Stimulated activated naive CD8-positive, alpha-beta T cell treated with anti-CD3 and anti-CD28 coated beads, Interleukin-15, amount 100 ng/mL, for 72 hours (primary cell): ENCODE data around the gene AMMECR1.

Source experiments
- ATAC-seq: fragments of 150-1000 bp; cut with Tn5 transposase; 2 replicates; pipeline ENCODE4 v1.10.0; 2021; ENCODE audit warnings: mild to moderate bottlenecking, moderate library complexity
- DNase-seq, 2 donors: peaks; one replicate each; pipeline ENCODE4 v3.0.0; 2021 to 2022
- H3K27ac Mint-ChIP-seq, 2 donors: one replicate each; pipeline ENCODE4 v1.8.0; 2022; ENCODE audit warnings: mild to moderate bottlenecking in 2 of 2, mixed read lengths in 2 of 2, moderate library complexity in 2 of 2
- H3K27me3 Mint-ChIP-seq: one replicate; pipeline ENCODE4 v1.8.0; 2022; ENCODE audit warnings: mixed read lengths
- H3K4me1 Mint-ChIP-seq: one replicate; pipeline ENCODE4 v1.8.0; 2022; ENCODE audit warnings: mild to moderate bottlenecking, mixed read lengths
- H3K4me3 Mint-ChIP-seq, 2 donors: one replicate each; pipeline ENCODE4 v1.8.0; 2022; ENCODE audit warnings: mild to moderate bottlenecking in 2 of 2, mixed read lengths in 2 of 2, moderate library complexity in 1 of 2
- H3K9me3 Mint-ChIP-seq, 2 donors: one replicate each; pipeline ENCODE4 v1.8.0; 2022; ENCODE audit warnings: mixed read lengths in 2 of 2

Gene AMMECR1

GRCh38 chrX:110320381-110320987, 2.6 kb upstream of the AMMECR1 start:
- H3K4me3 Mint-ChIP-seq, result no peak overlapping the region
- no peak for ATAC-seq

GRCh38 chrX:110318664-110318968, 731 bp upstream of the AMMECR1 start:
- DNase-seq (no peak), ATAC-seq (peak; percentile 56)
- Mint-ChIP-seq H3K4me1 (peaks cover 12% of the 10 kb centered on the region), H3K27me3 (no peaks in the 10 kb centered on the region), H3K9me3 (no peaks in the 10 kb centered on the region), H3K27ac (peak overlapping the region; percentile 99), H3K4me3 (peak overlapping the region; percentile 94 to 97)

More at GRCh38 chrX:110320381-110320987, 2.6 kb upstream of the AMMECR1 start:
- no peak overlapping the region for H3K27ac Mint-ChIP-seq
- no peak for DNase-seq
- no peaks in the 10 kb centered on the region for H3K27me3 Mint-ChIP-seq
- peaks cover 7% of the 10 kb centered on the region for H3K4me1 Mint-ChIP-seq
- no peaks in the 10 kb centered on the region for H3K9me3 Mint-ChIP-seq

GRCh38 chrX:110317061-110317819, 645 bp downstream of the AMMECR1 start:
- ATAC-seq, result peak; percentile 50
- H3K9me3 Mint-ChIP-seq, result no peaks in the 10 kb centered on the region
- DNase-seq, result peak; percentile 27 to 38
- peaks cover 14% of the 10 kb centered on the region for H3K4me1 Mint-ChIP-seq
- H3K27me3 Mint-ChIP-seq, result no peaks in the 10 kb centered on the region
- H3K27ac Mint-ChIP-seq, result peak overlapping the region; percentile 93 to 95
- H3K4me3 Mint-ChIP-seq, result peak overlapping the region; percentile 92 to 94

DNA sequence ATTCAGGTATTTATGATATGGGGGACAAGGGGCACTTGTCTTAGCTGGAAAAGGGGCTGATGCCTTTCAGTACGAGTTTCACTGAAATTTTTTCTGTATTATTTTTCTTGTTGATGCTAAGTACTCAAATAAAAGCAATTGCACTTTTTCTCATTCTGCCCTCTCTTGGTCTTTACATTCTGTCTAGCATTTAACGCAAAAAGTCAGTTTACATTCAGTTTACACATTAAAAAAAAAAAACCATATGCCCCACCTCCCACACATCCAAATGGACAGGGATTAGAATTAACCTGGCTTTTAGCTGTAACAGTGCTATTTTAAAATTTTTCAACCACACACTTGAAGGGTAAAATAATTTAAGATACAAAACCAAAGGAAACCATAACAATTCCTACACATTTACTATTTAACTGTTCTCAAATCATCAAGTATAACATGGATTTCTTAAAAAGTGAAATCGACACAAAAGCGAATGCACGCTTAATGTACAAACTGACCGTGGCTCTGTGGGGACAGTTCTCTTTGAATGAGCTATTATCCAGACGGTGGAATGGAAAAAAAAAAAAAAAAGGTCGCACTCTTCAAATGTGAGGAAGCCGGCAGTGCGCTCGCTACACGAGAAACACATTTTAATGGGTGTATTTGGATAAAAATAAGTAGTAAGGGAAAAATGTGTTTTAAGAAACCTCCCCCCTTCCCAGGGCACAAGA, 1.4 kb downstream of the AMMECR1 start:
- Mint-ChIP-seq H3K27me3 (no peaks in the 10 kb centered on the region), H3K4me3 (peak overlapping the region; percentile 92 to 94), H3K27ac (peak overlapping the region; percentile 89 to 95), H3K4me1 (peaks cover 11% of the 10 kb centered on the region), H3K9me3 (no peaks in the 10 kb centered on the region)
- ATAC-seq (no peak), DNase-seq (no peak)

DNA sequence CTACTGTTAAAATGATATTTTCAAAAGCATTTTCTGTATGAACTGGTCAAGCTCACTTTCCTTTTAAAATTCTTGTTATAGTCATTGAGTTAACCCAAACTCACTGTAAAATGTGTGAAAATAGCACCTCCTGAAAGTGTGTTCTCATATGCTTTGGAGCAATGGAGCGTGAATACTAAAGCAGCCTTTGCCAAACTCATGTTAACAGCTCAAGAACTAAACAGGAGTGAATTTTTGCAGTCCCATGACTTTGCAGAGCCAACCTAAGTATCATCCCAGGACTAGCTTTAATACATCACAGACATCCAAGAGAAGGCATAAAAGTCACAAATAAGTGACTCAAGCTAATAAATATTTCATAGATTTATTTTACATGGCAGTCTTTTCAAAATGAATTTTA, 2.3 kb downstream of the AMMECR1 start:
- Mint-ChIP-seq H3K9me3 (no peaks in the 10 kb centered on the region), H3K27ac (no peak overlapping the region), H3K27me3 (no peaks in the 10 kb centered on the region), H3K4me3 (peak overlapping the region in 1 of 2 donors; percentile 68), H3K4me1 (peaks cover 21% of the 10 kb centered on the region)
- ATAC-seq, result no peak
- no peak for DNase-seq

- Mint-ChIP-seq H3K4me1 (peaks cover 28% of the 10 kb centered on the region), H3K27me3 (no peaks in the 10 kb centered on the region), H3K9me3 (no peaks in the 10 kb centered on the region), H3K27ac (peak overlapping the region in 1 of 2 donors; percentile 33), H3K4me3 (peak overlapping the region; percentile 21 to 45)
- DNase-seq (no peak), ATAC-seq (no peak)
Observed at GRCh38 chrX:110311437-110312230, 6.3 kb downstream of the AMMECR1 start.

DNA sequence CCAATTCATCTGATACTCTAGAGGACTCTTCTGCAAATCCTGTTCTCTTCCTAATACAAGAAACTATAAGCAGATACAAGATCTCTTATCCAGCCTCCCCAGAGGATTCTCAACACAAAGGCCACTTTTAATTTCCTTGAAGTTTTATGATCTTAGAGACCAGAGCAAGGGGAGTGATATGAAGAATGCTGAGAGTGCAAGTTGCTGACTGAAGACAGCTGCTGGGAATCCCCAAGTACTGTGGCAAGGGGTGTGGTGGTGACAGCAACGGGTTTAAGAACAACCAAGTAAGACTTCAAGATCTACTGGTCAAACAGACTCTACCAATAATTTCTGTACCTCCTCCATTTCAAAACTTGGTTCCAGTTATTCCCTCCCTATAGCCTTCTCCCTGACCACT, 7.0 kb downstream of the AMMECR1 start:
- Mint-ChIP-seq H3K27ac (peak overlapping the region in 1 of 2 donors; percentile 54), H3K4me1 (peaks cover 28% of the 10 kb centered on the region), H3K27me3 (no peaks in the 10 kb centered on the region), H3K9me3 (no peaks in the 10 kb centered on the region), H3K4me3 (peak overlapping the region; percentile 10)
- ATAC-seq, result peak; percentile 94
- peak; percentile 10 to 40 for DNase-seq

GRCh38 chrX:110310000-110310790, 7.7 kb downstream of the AMMECR1 start:
- H3K9me3 Mint-ChIP-seq, result no peaks in the 10 kb centered on the region
- H3K4me1 Mint-ChIP-seq, result peaks cover 28% of the 10 kb centered on the region
- H3K27me3 Mint-ChIP-seq, result no peaks in the 10 kb centered on the region
- no peak for DNase-seq
- ATAC-seq, result no peak
- peak overlapping the region in 1 of 2 donors; percentile 65 for H3K27ac Mint-ChIP-seq
- no peak overlapping the region for H3K4me3 Mint-ChIP-seq

DNA sequence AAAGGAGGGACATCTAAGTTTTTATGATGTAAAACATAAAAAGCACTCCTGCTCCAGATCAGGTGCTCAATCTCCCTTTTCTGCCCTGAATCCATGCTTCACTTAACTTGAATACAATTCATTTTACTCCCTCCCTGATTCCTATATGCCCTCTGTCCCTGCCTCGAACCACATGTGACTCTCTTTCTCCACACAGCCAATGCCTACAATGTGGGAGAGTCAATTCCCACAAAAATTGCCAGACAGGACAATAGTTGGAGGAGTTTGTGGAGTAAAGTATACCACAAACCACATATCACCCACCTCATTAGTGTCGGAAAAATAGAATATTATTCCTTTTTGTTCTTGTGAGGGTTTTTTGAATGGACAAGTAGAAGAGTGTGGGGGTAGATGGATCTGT, 9.7 kb downstream of the AMMECR1 start:
- H3K27me3 Mint-ChIP-seq, result no peaks in the 10 kb centered on the region
- H3K4me1 Mint-ChIP-seq, result peaks cover 28% of the 10 kb centered on the region
- ATAC-seq (no peak), DNase-seq (no peak)
- no peak overlapping the region for H3K27ac Mint-ChIP-seq
- no peak overlapping the region for H3K4me3 Mint-ChIP-seq
- no peaks in the 10 kb centered on the region for H3K9me3 Mint-ChIP-seq

DNA sequence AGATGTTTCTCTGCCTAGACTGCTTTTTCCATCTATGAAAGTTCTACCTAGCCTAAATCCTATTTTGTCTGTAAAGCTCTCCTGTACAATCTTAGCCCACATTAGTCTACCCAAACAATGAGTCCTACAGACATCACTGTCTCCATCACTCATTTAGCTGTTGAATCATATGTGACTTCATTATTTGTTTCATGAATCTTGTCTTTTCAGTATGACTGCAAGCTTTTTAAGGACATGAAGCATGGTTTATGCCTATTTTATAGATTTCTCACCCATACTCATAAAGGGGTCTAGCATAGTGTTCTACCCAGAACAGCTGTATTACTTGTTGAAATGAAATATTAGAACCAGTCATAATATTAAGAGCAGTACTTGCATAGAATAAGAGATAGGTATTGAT, 13.0 kb downstream of the AMMECR1 start:
- Mint-ChIP-seq H3K27me3 (no peaks in the 10 kb centered on the region), H3K9me3 (no peaks in the 10 kb centered on the region), H3K4me3 (no peak overlapping the region), H3K4me1 (peaks cover 8% of the 10 kb centered on the region), H3K27ac (no peak overlapping the region)
- no peak for ATAC-seq
- no peak for DNase-seq

DNA sequence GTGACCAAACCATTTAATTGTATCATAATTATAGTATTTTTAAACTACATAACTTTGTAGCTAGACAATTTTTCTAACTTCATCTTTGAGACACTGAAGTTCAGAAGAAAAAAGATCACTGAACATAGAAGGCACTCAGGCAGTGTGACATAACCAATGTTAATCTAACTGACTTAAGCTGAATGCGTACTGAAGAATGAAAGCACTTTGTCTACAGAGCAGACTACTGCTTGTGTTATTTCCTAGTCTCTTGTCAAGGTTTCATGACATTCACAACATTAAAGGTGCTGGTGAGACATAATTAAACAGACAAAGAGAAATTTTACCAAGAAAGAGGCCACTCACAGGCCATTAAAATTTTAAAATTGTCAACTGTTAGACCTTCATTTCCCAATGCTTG, 13.5 kb downstream of the AMMECR1 start:
- DNase-seq, result no peak
- H3K4me3 Mint-ChIP-seq, result no peak overlapping the region
- no peak overlapping the region for H3K27ac Mint-ChIP-seq
- ATAC-seq, result no peak
- H3K4me1 Mint-ChIP-seq, result peaks cover 7% of the 10 kb centered on the region
- no peaks in the 10 kb centered on the region for H3K9me3 Mint-ChIP-seq
- no peaks in the 10 kb centered on the region for H3K27me3 Mint-ChIP-seq

- Mint-ChIP-seq H3K27me3 (no peaks in the 10 kb centered on the region), H3K4me1 (peaks cover 7% of the 10 kb centered on the region), H3K4me3 (no peak overlapping the region), H3K9me3 (no peaks in the 10 kb centered on the region), H3K27ac (no peak overlapping the region)
- no peak for DNase-seq
- ATAC-seq, result no peak
Observed at GRCh38 chrX:110302975-110303374, 14.9 kb downstream of the AMMECR1 start.

GRCh38 chrX:110301194-110301593, 16.7 kb downstream of the AMMECR1 start:
- Mint-ChIP-seq H3K9me3 (peaks cover 0 to 7% of the 10 kb centered on the region in 2 donors), H3K4me3 (no peak overlapping the region), H3K4me1 (peaks cover 7% of the 10 kb centered on the region), H3K27me3 (no peaks in the 10 kb centered on the region), H3K27ac (no peak overlapping the region)
- DNase-seq, result no peak
- no peak for ATAC-seq

GRCh38 chrX:110294087-110294486, 23.8 kb downstream of the AMMECR1 start:
- H3K27me3 Mint-ChIP-seq, result no peaks in the 10 kb centered on the region
- peaks cover 1% of the 10 kb centered on the region for H3K4me1 Mint-ChIP-seq
- DNase-seq (no peak), ATAC-seq (no peak)
- peaks cover 0 to 7% of the 10 kb centered on the region in 2 donors for H3K9me3 Mint-ChIP-seq
- H3K4me3 Mint-ChIP-seq, result no peak overlapping the region
- no peak overlapping the region for H3K27ac Mint-ChIP-seq

GRCh38 chrX:110293658-110294057, 24.2 kb downstream of the AMMECR1 start:
- ATAC-seq (no peak), DNase-seq (no peak)
- H3K4me1 Mint-ChIP-seq, result peaks cover 5% of the 10 kb centered on the region
- H3K9me3 Mint-ChIP-seq, result peaks cover 0 to 7% of the 10 kb centered on the region in 2 donors
- H3K27me3 Mint-ChIP-seq, result no peaks in the 10 kb centered on the region
- no peak overlapping the region for H3K27ac Mint-ChIP-seq
- no peak overlapping the region for H3K4me3 Mint-ChIP-seq
